Mesenchymal stem cell (in vitro differentiated cells and primary cell): Measurements from ENCODE around the gene OR2B3.
"Not testable (repeated sequence)": the region's sequence is repeated elsewhere in the genome, so short reads cannot be mapped to it uniquely, and the experiment has no call there.

Source experiments
- DNase-seq: peaks from one replicate; pipeline ENCODE4 v3.0.0-alpha.2; 2013
- H2AFZ ChIP-seq: one replicate; pipeline ENCODE4 v1.6.1; 2013; ENCODE audit warnings: low read depth, mild to moderate bottlenecking, control low read depth, inconsistent platforms, low read length, moderate library complexity
- H2AK5ac ChIP-seq: 2 replicates; pipeline ENCODE4 v1.6.1; 2013; ENCODE audit warnings: low read length, moderate library complexity, mild to moderate bottlenecking, inconsistent platforms; ENCODE audit not compliant: severe bottlenecking
- H2BK120ac ChIP-seq: one replicate; pipeline ENCODE4 v1.6.1; 2013; ENCODE audit warnings: low read depth, mild to moderate bottlenecking, inconsistent platforms, low read length, moderate library complexity
- H2BK12ac ChIP-seq, 2 experiments: one replicate each; pipeline ENCODE4 v1.6.1; 2013; ENCODE audit warnings: inconsistent platforms in 2 of 2, low read length in 2 of 2, mild to moderate bottlenecking in 2 of 2, moderate library complexity in 2 of 2, control low read depth in 1 of 2
- H2BK15ac ChIP-seq: one replicate; pipeline ENCODE4 v1.6.1; 2013; ENCODE audit warnings: mild to moderate bottlenecking, low read depth, inconsistent platforms; ENCODE audit not compliant: poor library complexity, severe bottlenecking
- H2BK5ac ChIP-seq: 2 replicates; pipeline ENCODE4 v1.6.1; 2013; ENCODE audit warnings: low read depth, mild to moderate bottlenecking, low read length, control low read depth, inconsistent platforms; ENCODE audit not compliant: poor library complexity, severe bottlenecking
- H3K14ac ChIP-seq, 2 experiments: one replicate each; pipeline ENCODE4 v1.6.1; 2013; ENCODE audit warnings: inconsistent platforms in 2 of 2, low read length in 2 of 2, control low read depth in 1 of 2, mild to moderate bottlenecking in 1 of 2, moderate library complexity in 1 of 2
- H3K18ac ChIP-seq, 2 experiments: one replicate each; pipeline ENCODE4 v1.6.1; 2013; ENCODE audit warnings: inconsistent platforms in 2 of 2, low read length in 2 of 2, control low read depth in 1 of 2, low read depth in 1 of 2, mild to moderate bottlenecking in 1 of 2
- H3K23ac ChIP-seq, 2 experiments: one replicate each; pipeline ENCODE4 v1.6.1; 2013; ENCODE audit warnings: inconsistent platforms in 2 of 2, low read length in 2 of 2, mild to moderate bottlenecking in 2 of 2, moderate library complexity in 2 of 2, control low read depth in 1 of 2
- H3K27ac ChIP-seq: 2 replicates; pipeline ENCODE4 v1.5.1; 2013; ENCODE audit warnings: mild to moderate bottlenecking, moderate library complexity, low read length, control low read depth, inconsistent platforms; ENCODE audit not compliant: poor library complexity, severe bottlenecking
- H3K27me3 ChIP-seq, 2 experiments: 2 replicates each; pipeline versions ENCODE4 v1.6.1 to v1.7.0; 2013; ENCODE audit warnings: low read length in 2 of 2, mild to moderate bottlenecking in 2 of 2, moderate library complexity in 2 of 2, control low read depth in 1 of 2, inconsistent platforms in 1 of 2; ENCODE audit not compliant: control insufficient read depth in 1 of 2, insufficient read depth in 1 of 2
- H3K36me3 ChIP-seq, 2 experiments: 2 replicates each; pipeline versions ENCODE4 v1.6.1 to v1.7.0; 2013; ENCODE audit warnings: low read length in 2 of 2, control low read depth in 1 of 2, inconsistent platforms in 1 of 2, low read depth in 1 of 2, mild to moderate bottlenecking in 1 of 2; ENCODE audit not compliant: insufficient read depth in 2 of 2, control insufficient read depth in 1 of 2
- H3K4ac ChIP-seq, 2 experiments: one replicate each; pipeline ENCODE4 v1.6.1; 2013; ENCODE audit warnings: inconsistent platforms in 2 of 2, low read length in 2 of 2, mild to moderate bottlenecking in 2 of 2, moderate library complexity in 2 of 2, control low read depth in 1 of 2, low read depth in 1 of 2
- H3K4me1 ChIP-seq: 2 replicates; pipeline ENCODE4 v1.6.1; 2013; ENCODE audit warnings: low read depth, low read length, control low read depth; ENCODE audit not compliant: control insufficient read depth, insufficient read depth
- H3K4me2 ChIP-seq: 2 replicates; pipeline ENCODE4 v1.6.1; 2013; ENCODE audit warnings: low read length, mild to moderate bottlenecking, inconsistent platforms; ENCODE audit not compliant: poor library complexity, severe bottlenecking
- H3K4me3 ChIP-seq, 2 experiments: 2 replicates each; pipeline versions ENCODE4 v1.5.1 to v1.7.0; 2013; ENCODE audit warnings: low read length in 2 of 2, mild to moderate bottlenecking in 2 of 2, control low read depth in 1 of 2, low read depth in 1 of 2; ENCODE audit not compliant: insufficient read depth in 1 of 2
- H3K79me1 ChIP-seq: replicated peaks from 2 replicates; pipeline ENCODE4 v1.6.1; 2013; ENCODE audit warnings: mild to moderate bottlenecking, control low read depth, low read length, inconsistent platforms; ENCODE audit not compliant: poor library complexity, severe bottlenecking
- H3K9ac ChIP-seq: 2 replicates; pipeline ENCODE4 v1.7.0; 2013; ENCODE audit warnings: mild to moderate bottlenecking, low read length, moderate library complexity
- H3K9me3 ChIP-seq: 2 replicates; pipeline ENCODE4 v1.7.0; 2013; ENCODE audit warnings: mild to moderate bottlenecking, low read length; ENCODE audit not compliant: control insufficient read depth
- H4K8ac ChIP-seq: one replicate; pipeline ENCODE4 v1.6.1; 2013; ENCODE audit warnings: inconsistent platforms, mild to moderate bottlenecking, low read length, moderate library complexity
- H4K91ac ChIP-seq: one replicate; pipeline ENCODE4 v1.6.1; 2013; ENCODE audit warnings: mild to moderate bottlenecking, low read length, inconsistent platforms
- WGBS: methylation state at CpG from one replicate; pipeline ENCODE4 v1.1.7; 2013; ENCODE audit warnings: mixed read lengths; 5-methylcytosine and 5-hydroxymethylcytosine counted together

Gene OR2B3

DNA sequence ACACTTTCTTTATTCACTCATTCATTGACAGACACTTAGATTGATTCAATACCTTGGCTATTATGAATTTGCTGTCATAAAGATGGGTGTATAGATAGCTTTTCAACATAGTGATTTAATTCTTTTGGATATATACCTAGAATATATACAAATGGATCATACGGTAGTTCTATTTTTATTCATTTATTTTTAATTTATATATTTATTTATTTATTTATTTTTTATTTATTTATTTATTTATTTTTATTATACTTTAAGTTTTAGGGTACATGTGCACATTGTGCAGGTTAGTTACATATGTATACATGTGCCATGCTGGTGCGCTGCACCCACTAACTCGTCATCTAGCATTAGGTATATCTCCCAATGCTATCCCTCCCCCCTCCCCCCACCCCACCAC, 27.9 kb upstream of the OR2B3 start:
- H3K4me2 ChIP-seq, H2BK15ac ChIP-seq, H3K18ac ChIP-seq, H4K91ac ChIP-seq, DNase-seq, H3K79me1 ChIP-seq, H2AFZ ChIP-seq, H3K4ac ChIP-seq, H3K36me3 ChIP-seq, H3K14ac ChIP-seq, H2BK12ac ChIP-seq, H3K23ac ChIP-seq, H2AK5ac ChIP-seq, H3K27me3 ChIP-seq, H3K27ac ChIP-seq, H2BK5ac ChIP-seq, H2BK120ac ChIP-seq, H3K9ac ChIP-seq, H3K4me1 ChIP-seq, H3K9me3 ChIP-seq, H4K8ac ChIP-seq, H3K4me3 ChIP-seq: not testable (repeated sequence)
- no CpG with 5 or more reads among the region's 3 CpGs for WGBS

DNA sequence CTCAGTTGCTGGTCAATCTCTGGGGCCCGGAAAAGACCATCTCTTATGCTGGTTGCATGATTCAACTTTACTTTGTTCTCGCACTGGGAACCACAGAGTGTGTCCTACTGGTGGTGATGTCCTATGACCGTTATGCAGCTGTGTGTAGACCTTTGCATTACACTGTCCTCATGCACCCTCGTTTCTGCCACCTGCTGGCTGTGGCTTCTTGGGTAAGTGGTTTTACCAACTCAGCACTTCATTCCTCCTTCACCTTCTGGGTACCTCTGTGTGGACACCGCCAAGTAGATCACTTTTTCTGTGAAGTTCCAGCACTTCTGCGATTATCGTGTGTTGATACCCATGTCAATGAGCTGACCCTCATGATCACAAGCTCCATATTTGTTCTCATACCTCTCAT, 25.0 kb upstream of the OR2B3 start:
- Histone ChIP-seq H4K91ac (no peak overlapping the region), H4K8ac (no peak overlapping the region), H2BK5ac (no peak overlapping the region), H3K9ac (no peak overlapping the region), H3K79me1 (no peaks in the 10 kb centered on the region), H3K9me3 (no peaks in the 10 kb centered on the region), H3K4me2 (no peak overlapping the region), H3K27me3 (no peaks in the 10 kb centered on the region), H3K23ac (no peak overlapping the region), H2BK12ac (no peak overlapping the region), H3K27ac (no peak overlapping the region), H3K4me3 (no peak overlapping the region), H3K14ac (no peak overlapping the region), H2AFZ (no peak overlapping the region), H3K36me3 (no peaks in the 10 kb centered on the region), H3K18ac (no peak overlapping the region), H3K4ac (no peak overlapping the region), H2BK120ac (no peak overlapping the region), H2AK5ac (no peak overlapping the region), H3K4me1 (no peaks in the 10 kb centered on the region), H2BK15ac (no peak overlapping the region)
- no peak for DNase-seq
- WGBS = 60% methylated on average over 7 of the region's 7 CpGs

DNA sequence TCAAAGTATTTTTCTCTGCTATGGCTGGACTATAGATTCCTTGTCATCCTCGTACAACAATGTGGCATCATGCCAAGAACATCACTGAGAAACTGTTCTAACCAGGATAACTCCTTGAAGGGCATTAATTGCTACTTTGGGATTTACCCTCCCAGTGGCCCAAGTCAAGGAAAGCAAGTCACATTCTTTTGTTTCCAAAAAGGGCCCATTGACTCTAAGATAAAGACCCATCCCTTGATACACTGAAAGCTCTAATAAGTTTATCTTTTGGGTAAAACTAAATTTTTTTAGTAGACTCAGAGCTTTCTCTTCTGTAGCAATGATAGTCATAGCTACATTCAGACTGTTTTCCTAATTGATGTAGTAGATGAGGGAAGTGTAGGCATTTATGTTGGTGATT, 20.6 kb upstream of the OR2B3 start, which contains the start of gene OR2J3:
Gene OR2J3, plus strand, starts transcription at position 301 of the 400 bp plus-strand sequence. CDS start 3,833 bp downstream, outside the sequence.
- Histone ChIP-seq H2AK5ac (no peak within 1 kb of the TSS), H3K9ac (no peak within 1 kb of the TSS), H2AFZ (no peak within 1 kb of the TSS), H3K4ac (no peak within 1 kb of the TSS), H2BK15ac (no peak within 1 kb of the TSS), H3K27me3 (no peaks in the 10 kb centered on the region), H2BK12ac (no peak within 1 kb of the TSS), H2BK5ac (no peak within 1 kb of the TSS), H2BK120ac (no peak within 1 kb of the TSS), H3K27ac (no peak within 1 kb of the TSS), H3K9me3 (no peaks in the 10 kb centered on the region), H3K14ac (no peak within 1 kb of the TSS), H3K4me1 (no peaks in the 10 kb centered on the region), H3K4me3 (no peak within 1 kb of the TSS), H3K18ac (no peak within 1 kb of the TSS), H4K8ac (no peak within 1 kb of the TSS), H3K23ac (no peak within 1 kb of the TSS), H3K36me3 (no peaks in the 10 kb centered on the region), H3K79me1 (no peaks in the 10 kb centered on the region), H4K91ac (no peak within 1 kb of the TSS), H3K4me2 (no peak within 1 kb of the TSS)
- 27% methylated on average over 1 of the region's 1 CpG for WGBS
- DNase-seq = no peak

DNA sequence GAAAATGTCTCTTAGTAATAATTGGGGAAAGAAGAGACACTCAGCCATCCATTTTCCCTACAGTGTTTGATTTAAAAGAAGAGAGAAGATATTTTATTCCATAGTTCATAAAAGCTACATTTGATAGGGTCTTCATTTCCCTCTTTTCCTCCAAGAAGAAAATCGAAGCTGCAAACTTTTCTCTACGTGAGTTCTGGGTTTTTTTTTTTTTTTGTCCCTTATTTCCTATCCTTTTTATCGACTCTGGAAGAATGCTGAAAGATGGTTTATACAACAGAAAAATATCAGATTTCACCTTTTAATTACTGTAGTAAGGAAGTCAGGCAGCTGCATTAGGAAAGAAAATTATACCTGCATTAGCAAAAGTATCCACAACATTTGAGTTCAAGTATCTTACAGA, 12.1 kb upstream of the OR2B3 start, which contains the start of gene OR2J1:
Gene OR2J1, plus strand, starts transcription at position 301 of the 400 bp plus-strand sequence. CDS start 1,453 bp downstream, outside the sequence.
- Histone ChIP-seq H3K14ac (no peak within 1 kb of the TSS), H2BK12ac (no peak within 1 kb of the TSS), H4K8ac (no peak within 1 kb of the TSS), H3K18ac (no peak within 1 kb of the TSS), H3K27me3 (no peaks in the 10 kb centered on the region), H3K27ac (no peak within 1 kb of the TSS), H2AK5ac (no peak within 1 kb of the TSS), H3K9ac (no peak within 1 kb of the TSS), H3K9me3 (no peaks in the 10 kb centered on the region), H3K4ac (no peak within 1 kb of the TSS), H2BK5ac (no peak within 1 kb of the TSS), H3K36me3 (no peaks in the 10 kb centered on the region), H4K91ac (no peak within 1 kb of the TSS), H3K4me3 (no peak within 1 kb of the TSS), H3K79me1 (no peaks in the 10 kb centered on the region), H2BK15ac (no peak within 1 kb of the TSS), H2AFZ (no peak within 1 kb of the TSS), H3K23ac (no peak within 1 kb of the TSS), H3K4me2 (no peak within 1 kb of the TSS), H2BK120ac (no peak within 1 kb of the TSS), H3K4me1 (no peaks in the 10 kb centered on the region)
- 62% methylated on average over 2 of the region's 3 CpGs for WGBS
- DNase-seq = no peak
